Measurements from ENCODE around the gene CCDC33.

DNA sequence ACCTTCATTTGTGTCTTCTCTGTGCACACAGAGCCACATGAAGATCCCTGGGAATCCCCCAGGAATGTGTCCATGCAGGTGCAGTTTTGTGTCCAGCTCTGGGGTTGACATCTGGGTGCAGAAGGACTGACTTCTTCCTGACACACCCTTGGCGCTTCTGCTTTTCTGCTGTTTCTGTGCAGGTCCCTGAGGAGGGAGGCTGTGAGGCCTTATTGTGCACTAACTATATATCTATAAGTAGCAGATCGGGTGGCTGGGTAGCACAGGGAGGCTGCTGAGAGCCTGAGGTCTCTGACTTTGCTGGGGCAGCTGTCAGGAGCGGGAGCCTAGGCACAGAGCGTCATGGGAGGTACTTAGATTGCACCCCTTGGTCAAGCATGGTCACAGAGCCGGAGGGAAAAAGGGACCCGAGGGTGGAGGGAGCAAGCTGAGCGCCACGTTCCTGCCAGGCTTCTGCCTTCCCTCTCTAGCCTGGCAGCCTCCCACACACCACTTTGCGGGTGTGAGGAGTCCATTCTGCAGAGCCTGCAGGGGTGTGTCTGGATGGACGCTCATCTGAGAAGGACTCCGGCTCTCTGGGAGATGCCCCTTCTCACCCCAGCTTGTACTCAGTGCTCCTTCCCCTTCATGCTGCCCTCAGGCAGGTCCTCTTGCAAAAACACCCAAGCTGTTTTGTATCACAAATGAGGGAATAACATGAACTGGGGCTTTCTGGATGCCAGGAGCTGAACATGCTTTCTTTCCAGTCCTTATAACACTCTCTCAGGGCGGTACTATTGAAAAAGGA is 23.9 kb downstream of the CCDC33 start:
- TF ChIP-seq, protein P1, sequence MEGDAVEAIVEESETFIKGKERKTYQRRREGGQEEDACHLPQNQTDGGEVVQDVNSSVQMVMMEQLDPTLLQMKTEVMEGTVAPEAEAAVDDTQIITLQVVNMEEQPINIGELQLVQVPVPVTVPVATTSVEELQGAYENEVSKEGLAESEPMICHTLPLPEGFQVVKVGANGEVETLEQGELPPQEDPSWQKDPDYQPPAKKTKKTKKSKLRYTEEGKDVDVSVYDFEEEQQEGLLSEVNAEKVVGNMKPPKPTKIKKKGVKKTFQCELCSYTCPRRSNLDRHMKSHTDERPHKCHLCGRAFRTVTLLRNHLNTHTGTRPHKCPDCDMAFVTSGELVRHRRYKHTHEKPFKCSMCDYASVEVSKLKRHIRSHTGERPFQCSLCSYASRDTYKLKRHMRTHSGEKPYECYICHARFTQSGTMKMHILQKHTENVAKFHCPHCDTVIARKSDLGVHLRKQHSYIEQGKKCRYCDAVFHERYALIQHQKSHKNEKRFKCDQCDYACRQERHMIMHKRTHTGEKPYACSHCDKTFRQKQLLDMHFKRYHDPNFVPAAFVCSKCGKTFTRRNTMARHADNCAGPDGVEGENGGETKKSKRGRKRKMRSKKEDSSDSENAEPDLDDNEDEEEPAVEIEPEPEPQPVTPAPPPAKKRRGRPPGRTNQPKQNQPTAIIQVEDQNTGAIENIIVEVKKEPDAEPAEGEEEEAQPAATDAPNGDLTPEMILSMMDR (IDR thresholded peaks at IDR 0.05; ENCODE audit: low read depth, low read length, poor library complexity, severe bottlenecking): no peak
- no peak for TF ChIP-seq EZH2phosphoT487 (IDR thresholded peaks at IDR 0.05; ENCODE audit: borderline replicate concordance, low read length)

Measured in DOHH2 (cell line).